Measurements from ENCODE around the gene ATP12A.

The ATP12A gene

DNA sequence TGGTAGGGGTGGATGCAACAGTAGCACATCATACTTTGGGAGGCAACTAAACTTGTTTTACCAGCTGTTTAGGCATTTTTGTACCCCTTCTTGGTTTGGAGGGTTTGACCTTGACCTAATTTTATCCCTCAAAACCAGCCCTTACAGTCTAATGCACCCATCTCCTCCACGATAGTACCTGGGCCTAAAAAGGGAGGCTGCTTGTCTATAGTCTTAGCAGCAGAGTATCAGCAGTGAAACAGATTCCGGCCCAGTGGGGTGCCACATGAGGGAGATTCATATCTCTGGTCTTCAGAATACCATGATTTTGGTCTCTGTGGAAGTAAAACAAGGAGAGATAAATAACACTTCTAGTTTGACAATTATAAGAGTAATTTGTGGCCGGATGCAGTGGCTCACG, 39.5 kb upstream of the ATP12A start:
- H3K4me3 ChIP-seq (ENCODE audit: low read depth, low read length), result no peak overlapping the region
- TF ChIP-seq, protein P1, sequence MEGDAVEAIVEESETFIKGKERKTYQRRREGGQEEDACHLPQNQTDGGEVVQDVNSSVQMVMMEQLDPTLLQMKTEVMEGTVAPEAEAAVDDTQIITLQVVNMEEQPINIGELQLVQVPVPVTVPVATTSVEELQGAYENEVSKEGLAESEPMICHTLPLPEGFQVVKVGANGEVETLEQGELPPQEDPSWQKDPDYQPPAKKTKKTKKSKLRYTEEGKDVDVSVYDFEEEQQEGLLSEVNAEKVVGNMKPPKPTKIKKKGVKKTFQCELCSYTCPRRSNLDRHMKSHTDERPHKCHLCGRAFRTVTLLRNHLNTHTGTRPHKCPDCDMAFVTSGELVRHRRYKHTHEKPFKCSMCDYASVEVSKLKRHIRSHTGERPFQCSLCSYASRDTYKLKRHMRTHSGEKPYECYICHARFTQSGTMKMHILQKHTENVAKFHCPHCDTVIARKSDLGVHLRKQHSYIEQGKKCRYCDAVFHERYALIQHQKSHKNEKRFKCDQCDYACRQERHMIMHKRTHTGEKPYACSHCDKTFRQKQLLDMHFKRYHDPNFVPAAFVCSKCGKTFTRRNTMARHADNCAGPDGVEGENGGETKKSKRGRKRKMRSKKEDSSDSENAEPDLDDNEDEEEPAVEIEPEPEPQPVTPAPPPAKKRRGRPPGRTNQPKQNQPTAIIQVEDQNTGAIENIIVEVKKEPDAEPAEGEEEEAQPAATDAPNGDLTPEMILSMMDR (conservative IDR thresholded peaks at IDR 0.05; ENCODE audit: low read depth, low read length), result no peak
- no peak for DNase-seq (ENCODE audit: low read depth)

DNA sequence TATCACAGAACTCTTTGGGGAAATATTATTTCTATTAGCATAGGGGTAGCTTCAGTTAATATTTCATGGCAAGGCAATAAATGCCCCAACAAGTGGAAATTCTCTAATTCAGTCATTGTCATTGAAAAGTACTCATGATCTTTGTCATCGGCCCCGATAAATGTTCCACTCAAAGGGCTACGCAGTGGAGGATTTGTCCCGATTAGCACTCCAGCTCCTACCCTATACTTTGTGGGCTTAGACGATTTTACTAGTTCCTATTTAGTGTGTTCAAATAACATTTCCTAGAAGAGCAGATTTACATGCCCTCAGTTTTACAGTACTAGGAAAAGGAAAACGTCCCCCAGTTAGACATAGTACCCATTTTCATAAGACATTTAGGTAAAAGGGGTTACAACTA, 38.0 kb upstream of the ATP12A start:
- H3K4me3 ChIP-seq (ENCODE audit: low read depth, low read length), result no peak overlapping the region
- TF ChIP-seq, protein P1 (conservative IDR thresholded peaks at IDR 0.05; ENCODE audit: low read depth, low read length), result no peak
- DNase-seq (ENCODE audit: low read depth), result no peak

DNA sequence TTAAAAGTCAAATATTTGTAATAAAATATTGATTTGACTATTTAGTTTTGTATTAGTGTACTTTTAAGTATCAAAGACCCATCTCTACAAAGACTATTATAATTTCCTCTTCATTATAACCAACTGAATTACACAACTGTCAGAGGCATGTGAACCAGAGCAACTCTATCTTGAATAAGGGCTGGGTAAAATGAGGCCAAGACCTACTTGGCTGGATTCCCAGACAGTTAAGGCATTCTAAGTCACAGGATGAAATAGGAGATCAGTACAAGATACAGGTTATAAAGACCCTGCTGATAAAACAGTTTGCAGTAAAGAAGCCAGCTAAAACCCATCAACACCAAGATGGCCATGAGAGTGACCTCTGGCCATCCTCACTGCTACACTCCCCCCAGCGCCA, 36.2 kb upstream of the ATP12A start:
- peak; percentile 93 for DNase-seq (ENCODE audit: low read depth)
- no peak overlapping the region for H3K4me3 ChIP-seq (ENCODE audit: low read depth, low read length)
- TF ChIP-seq, protein P1 (conservative IDR thresholded peaks at IDR 0.05; ENCODE audit: low read depth, low read length), result no peak

DNA sequence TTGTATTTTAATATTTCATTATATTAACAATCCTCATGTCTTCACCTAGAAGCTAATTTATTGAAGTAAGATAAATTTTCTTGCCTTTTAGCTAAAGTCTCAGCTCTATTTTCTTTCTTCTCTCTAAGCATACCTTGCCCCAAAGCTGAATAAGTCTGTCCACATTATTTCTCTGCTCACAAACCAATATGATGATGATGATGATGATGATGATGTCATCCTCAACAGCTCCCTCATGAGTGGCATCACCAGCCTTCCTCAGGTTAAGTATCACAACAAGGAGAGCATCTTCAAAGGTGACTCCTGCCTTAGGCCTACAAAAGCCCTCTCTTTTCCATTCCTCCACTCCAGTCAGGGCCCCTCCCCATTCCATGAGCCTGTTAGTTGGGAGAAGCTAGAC, 31.9 kb upstream of the ATP12A start:
- TF ChIP-seq, protein P1 (conservative IDR thresholded peaks at IDR 0.05; ENCODE audit: low read depth, low read length), result no peak
- no peak for DNase-seq (ENCODE audit: low read depth)
- no peak overlapping the region for H3K4me3 ChIP-seq (ENCODE audit: low read depth, low read length)

DNA sequence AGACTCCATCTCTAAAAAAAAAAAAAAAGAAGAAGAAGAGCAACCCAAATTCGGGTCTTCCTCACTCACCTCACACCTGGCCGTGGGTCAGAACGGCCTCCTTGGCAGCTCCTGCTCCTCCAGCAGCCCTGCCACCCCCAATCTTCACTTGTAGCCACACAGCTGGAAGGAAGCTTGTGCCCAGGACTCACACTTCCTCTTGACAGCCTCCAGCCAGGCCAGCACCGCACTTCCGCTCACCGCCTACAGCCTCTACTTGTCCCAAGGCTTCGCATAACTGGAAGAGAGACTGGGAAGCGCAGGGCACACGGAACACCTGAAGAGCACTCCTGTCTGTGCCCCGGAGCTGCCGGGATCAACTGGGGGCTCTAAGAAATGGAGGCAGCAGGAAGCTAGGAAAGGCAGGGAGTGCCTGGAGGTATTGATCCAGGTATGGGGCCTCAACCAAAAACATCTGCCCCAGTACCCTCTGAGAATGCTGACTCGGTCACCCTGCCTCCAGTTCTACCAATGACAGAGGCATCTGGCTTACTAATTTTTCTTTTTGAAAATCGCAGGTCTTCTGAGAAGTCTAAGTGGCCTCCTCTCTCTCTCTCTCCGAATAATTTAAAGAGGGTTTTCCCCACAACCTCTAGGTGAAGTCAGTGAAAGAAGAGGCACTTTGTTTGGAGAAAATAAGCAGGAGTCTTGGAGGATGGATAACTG, 31.1 kb upstream of the ATP12A start:
- TF ChIP-seq, protein P1 (conservative IDR thresholded peaks at IDR 0.05; ENCODE audit: low read depth, low read length), result no peak
- no peak overlapping the region for H3K4me3 ChIP-seq (ENCODE audit: low read depth, low read length)
- no peak for DNase-seq (ENCODE audit: low read depth)

DNA sequence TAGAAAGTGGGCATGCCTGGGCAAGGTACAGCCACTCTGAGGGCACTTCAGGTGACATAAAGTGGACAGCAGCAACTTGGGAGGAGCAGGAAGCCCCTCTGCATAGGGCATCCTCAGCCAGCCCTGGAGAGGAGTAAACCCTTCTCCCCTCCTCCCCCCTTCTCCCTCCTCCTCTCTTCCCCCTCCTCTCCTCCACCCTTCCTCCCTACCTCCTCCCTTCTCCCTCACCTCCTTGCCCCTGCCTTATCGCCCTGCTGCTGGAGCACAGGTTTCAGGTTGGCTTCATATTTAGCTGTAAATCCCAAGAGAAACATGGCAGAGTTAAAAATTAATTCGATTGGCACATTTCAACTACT, 30.5 kb upstream of the ATP12A start:
- DNase-seq (ENCODE audit: low read depth), result no peak
- H3K4me3 ChIP-seq (ENCODE audit: low read depth, low read length), result no peak overlapping the region
- TF ChIP-seq, protein P1 (conservative IDR thresholded peaks at IDR 0.05; ENCODE audit: low read depth, low read length), result no peak

DNA sequence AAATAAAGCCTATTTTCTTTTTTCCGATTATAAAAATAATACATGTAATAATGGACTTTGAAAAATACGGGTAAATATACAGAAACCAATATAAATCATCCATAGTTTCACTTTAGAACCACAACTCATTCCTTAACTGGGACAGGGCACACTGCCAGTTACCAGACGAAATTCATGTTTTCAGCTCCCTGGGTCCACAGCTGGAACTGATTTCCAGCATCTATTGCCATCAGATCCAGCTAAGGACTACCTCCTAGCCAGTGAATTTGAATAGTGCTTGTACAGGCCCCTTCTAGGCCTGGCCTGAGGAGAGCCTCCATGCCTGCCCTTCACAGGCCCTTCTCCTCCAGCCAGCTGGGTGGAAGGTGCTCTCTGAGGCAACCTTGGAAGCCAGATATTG, 30.0 kb upstream of the ATP12A start:
- no peak overlapping the region for H3K4me3 ChIP-seq (ENCODE audit: low read depth, low read length)
- TF ChIP-seq, protein P1 (conservative IDR thresholded peaks at IDR 0.05; ENCODE audit: low read depth, low read length), result no peak
- DNase-seq (ENCODE audit: low read depth), result peak; percentile 48
